PC-9 (cell line): ENCODE results near the gene DMBT1. TPM values are rescaled to one million over a fixed set of nuclear protein-coding genes. Genes with fewer than 3 reads are reported as not detected.

Experiments
- BruUV-seq: library from RNA; stranded (reverse); fragments of 400-500 nt; replicated peaks from 2 replicates; lab custom pipeline; 2021; lab: Mats Ljungman, UMichigan
- CTCF ChIA-PET: fragments of 300-600 bp; sonication (Branson Sonifier 250); formaldehyde crosslinking; loops from one replicate; lab custom pipeline; 2022; ENCODE audit warnings: antibody characterized with exemption; lab: Charles Lee
- POLR2A ChIA-PET: fragments of 300-600 bp; sonication (Branson Sonifier 250); formaldehyde crosslinking; loops from one replicate; lab custom pipeline; 2022; ENCODE audit warnings: antibody characterized with exemption; ENCODE audit not compliant: unreplicated experiment; lab: Charles Lee
- DNase-seq, 2 experiments: peaks; one replicate each; pipeline versions ENCODE4 v3.0.0 to v3.0.0-alpha.2; 2015 to 2022; ENCODE audit warnings: mixed read lengths in 1 of 2
- H2AFZ ChIP-seq: fragments of 200-600 bp; sonication (generic); 2 replicates; pipeline ENCODE4 v1.8.1; 2017; ENCODE audit warnings: antibody characterized with exemption
- H3F3A ChIP-seq: fragments of 200-600 bp; sonication (generic); 2 replicates; pipeline ENCODE4 v1.8.1; 2017; ENCODE audit warnings: antibody characterized with exemption, mild to moderate bottlenecking, low read depth; ENCODE audit not compliant: insufficient read depth
- H3K27ac ChIP-seq: fragments of 200-600 bp; sonication (generic); 2 replicates; pipeline ENCODE4 v1.6.1; 2016; ENCODE audit warnings: mixed run types
- H3K27me3 ChIP-seq: fragments of 200-600 bp; sonication (generic); 2 replicates; pipeline ENCODE4 v1.6.1; 2016; ENCODE audit warnings: low read depth, mixed run types; ENCODE audit not compliant: insufficient read depth
- H3K36me3 ChIP-seq: fragments of 200-600 bp; sonication (generic); 2 replicates; pipeline ENCODE4 v1.6.1; 2016; ENCODE audit warnings: low read depth, mixed run types
- H3K4me1 ChIP-seq: fragments of 200-600 bp; sonication (generic); replicated peaks from 2 replicates; pipeline ENCODE4 v1.6.1; 2016; ENCODE audit warnings: mixed run types; ENCODE audit not compliant: insufficient read depth
- H3K4me2 ChIP-seq: fragments of 200-600 bp; sonication (generic); 2 replicates; pipeline ENCODE4 v1.6.1; 2017; ENCODE audit warnings: mixed run types
- H3K4me3 ChIP-seq: fragments of 200-600 bp; sonication (generic); 2 replicates; pipeline ENCODE4 v1.6.1; 2016; ENCODE audit warnings: mixed run types
- H3K79me2 ChIP-seq: fragments of 200-600 bp; sonication (generic); 2 replicates; pipeline ENCODE4 v1.6.1; 2017; ENCODE audit warnings: low read depth, mixed run types
- H3K9me2 ChIP-seq: fragments of 200-600 bp; sonication (generic); 2 replicates; pipeline ENCODE4 v1.8.1; 2017; ENCODE audit warnings: mild to moderate bottlenecking; ENCODE audit not compliant: insufficient read depth
- H3K9me3 ChIP-seq: fragments of 200-600 bp; sonication (generic); 2 replicates; pipeline ENCODE4 v1.8.1; 2016; ENCODE audit warnings: low read depth; ENCODE audit not compliant: insufficient read depth
- H4K20me1 ChIP-seq: fragments of 200-600 bp; sonication (generic); 2 replicates; pipeline ENCODE4 v1.8.1; 2017; ENCODE audit not compliant: insufficient read depth
- CTCF ChIP-seq: fragments of 200-600 bp; sonication (generic); conservative IDR thresholded peaks from 2 replicates; pipeline ENCODE4 v1.6.1; 2017; ENCODE audit warnings: mixed run types, antibody characterized with exemption, mild to moderate bottlenecking, moderate library complexity
- EZH2 ChIP-seq: fragments of 200-600 bp; sonication (generic); IDR thresholded peaks from 2 replicates; pipeline ENCODE4 v1.8.0; 2017; ENCODE audit warnings: antibody characterized with exemption, low read depth
- intact Hi-C: fragments of 100-400 bp; cut with micrococcal nuclease; formaldehyde crosslinking; loops from one replicate; pipeline ENCODE4 v1.10.0; 2022; ENCODE audit not compliant: unreplicated experiment
- total RNA-seq: library from RNA; stranded (reverse); gene quantifications from 2 replicates; pipeline ENCODE4 v1.2.3, GENCODE V29; 2021

Gene DMBT1
- total RNA-seq, 1 experiment from 2014 or later: 0.98 TPM

GRCh38 chr10:122524811-122525210 lies 35.7 kb upstream of the DMBT1 start:
- no TSS peak for BruUV-seq
- Histone ChIP-seq H3K4me1 (no peaks in the 10 kb centered on the region), H3K4me2 (no peak overlapping the region), H3K27me3 (peaks cover 8% of the 10 kb centered on the region; the same call in 1 of the 2 replicates), H3K4me3 (no peak overlapping the region), H3K36me3 (no peaks in the 10 kb centered on the region), H3K79me2 (no peaks in the 10 kb centered on the region), H3F3A (no peaks in the 10 kb centered on the region), H4K20me1 (no peaks in the 10 kb centered on the region), H3K9me2 (no peaks in the 10 kb centered on the region), H3K9me3 (no peaks in the 10 kb centered on the region), H2AFZ (no peak overlapping the region), H3K27ac (no peak overlapping the region)
- CTCF ChIA-PET: interaction anchor here (1.4 kb wide), 1 partner anchor 41 kb away, joined by 7 read pairs; no protein-coding TSS in a partner anchor
- POLR2A ChIA-PET: no interaction called here
- TF ChIP-seq CTCF (no peak), EZH2 (no peak)
- intact Hi-C loops: loop anchor here (5.0 kb wide), 1 partner anchor 177 kb away; no protein-coding TSS in a partner anchor
- DNase-seq: no peak

- ChIA-PET CTCF (interaction anchor here (1.4 kb wide), 1 partner anchor 40 kb away, joined by 7 read pairs; no protein-coding TSS in a partner anchor), POLR2A (no interaction called here)
- Histone ChIP-seq H2AFZ (no peak overlapping the region), H3K4me2 (no peak overlapping the region), H3K36me3 (no peaks in the 10 kb centered on the region), H3K79me2 (no peaks in the 10 kb centered on the region), H4K20me1 (no peaks in the 10 kb centered on the region), H3K9me3 (no peaks in the 10 kb centered on the region), H3K4me3 (no peak overlapping the region), H3K9me2 (no peaks in the 10 kb centered on the region), H3K4me1 (no peaks in the 10 kb centered on the region), H3K27me3 (peaks cover 8% of the 10 kb centered on the region; the same call in 1 of the 2 replicates), H3K27ac (no peak overlapping the region), H3F3A (no peaks in the 10 kb centered on the region)
- intact Hi-C loops: loop anchor here (1.0 to 5.0 kb wide), 2 partner anchors 40 to 177 kb away; no protein-coding TSS in a partner anchor
- DNase-seq: peak in 1 of 2 experiments; percentile 27
- BruUV-seq: no TSS peak
- TF ChIP-seq EZH2 (no peak), CTCF (peak; percentile 59)
These were observed 34.8 kb upstream of the DMBT1 start for GRCh38 chr10:122525788-122526187.

- H3K27me3 ChIP-seq: peaks cover 8% of the 10 kb centered on the region; the same call in 1 of the 2 replicates
- H3K27ac ChIP-seq: no peak overlapping the region
- peaks cover 5% of the 10 kb centered on the region for H3K4me1 ChIP-seq
- ChIA-PET POLR2A (no interaction called here), CTCF (interaction anchor here (0.6 kb wide), 1 partner anchor 35 kb away, joined by 5 read pairs; no protein-coding TSS in a partner anchor)
- H3K9me3 ChIP-seq: no peaks in the 10 kb centered on the region
- H3F3A ChIP-seq: no peaks in the 10 kb centered on the region
- DNase-seq: no peak
- TF ChIP-seq CTCF: no peak
- no peak for TF ChIP-seq EZH2
- no TSS peak for BruUV-seq
- H4K20me1 ChIP-seq: no peaks in the 10 kb centered on the region
- no peak overlapping the region for H2AFZ ChIP-seq
- H3K36me3 ChIP-seq: no peaks in the 10 kb centered on the region
- intact Hi-C loops: loop anchor here (1.0 to 5.0 kb wide), 2 partner anchors 38 to 175 kb away; no protein-coding TSS in a partner anchor
- no peaks in the 10 kb centered on the region for H3K9me2 ChIP-seq
- no peaks in the 10 kb centered on the region for H3K79me2 ChIP-seq
- H3K4me3 ChIP-seq: no peak overlapping the region
- H3K4me2 ChIP-seq: no peak overlapping the region
These were observed 33.7 kb upstream of the DMBT1 start for GRCh38 chr10:122526892-122527291.
